Mesothelial cell of epicardium (in vitro differentiated cells): ENCODE measurements around the gene MANEA. TPM values are rescaled to one million over a fixed set of nuclear protein-coding genes. Genes with fewer than 3 reads are reported as not detected.
"Not testable (repeated sequence)": the region's sequence is repeated elsewhere in the genome, so short reads cannot be mapped to it uniquely, and the experiment has no call there.

ENCODE experiments used
- DNase-seq, 2 experiments: peaks; one replicate each; pipeline ENCODE4 v3.0.0; 2021; ENCODE audit warnings: low spot score in 2 of 2; ENCODE audit not compliant: unreplicated experiment in 2 of 2
- H3K27ac Mint-ChIP-seq: 2 replicates; pipeline ENCODE4 v1.8.0; 2021; ENCODE audit warnings: mixed read lengths
- H3K27me3 Mint-ChIP-seq: 2 replicates; pipeline ENCODE4 v1.8.0; 2021; ENCODE audit warnings: low read depth, mixed read lengths
- H3K36me3 Mint-ChIP-seq: 2 replicates; pipeline ENCODE4 v1.8.0; 2021; ENCODE audit warnings: mixed read lengths
- H3K4me1 Mint-ChIP-seq: 2 replicates; pipeline ENCODE4 v1.8.0; 2021; ENCODE audit warnings: mixed read lengths
- H3K4me3 Mint-ChIP-seq: 2 replicates; pipeline ENCODE4 v1.8.0; 2021; ENCODE audit warnings: mild to moderate bottlenecking, moderate library complexity, mixed read lengths
- H3K9me3 Mint-ChIP-seq: 2 replicates; pipeline ENCODE4 v1.8.0; 2021; ENCODE audit warnings: mixed read lengths
- CTCF ChIP-seq: fragments of 200-600 bp; sonication (generic); IDR thresholded peaks from one replicate; pipeline ENCODE4 v1.5.0; 2021; ENCODE audit warnings: antibody characterized with exemption; ENCODE audit not compliant: unreplicated experiment
- total RNA-seq: library from RNA; stranded (reverse); gene quantifications from 3 replicates; pipeline ENCODE4 v1.2.1, GENCODE V29; 2021

Gene MANEA
- total RNA-seq, 1 donor from 2014 or later = 17.8 TPM

DNA sequence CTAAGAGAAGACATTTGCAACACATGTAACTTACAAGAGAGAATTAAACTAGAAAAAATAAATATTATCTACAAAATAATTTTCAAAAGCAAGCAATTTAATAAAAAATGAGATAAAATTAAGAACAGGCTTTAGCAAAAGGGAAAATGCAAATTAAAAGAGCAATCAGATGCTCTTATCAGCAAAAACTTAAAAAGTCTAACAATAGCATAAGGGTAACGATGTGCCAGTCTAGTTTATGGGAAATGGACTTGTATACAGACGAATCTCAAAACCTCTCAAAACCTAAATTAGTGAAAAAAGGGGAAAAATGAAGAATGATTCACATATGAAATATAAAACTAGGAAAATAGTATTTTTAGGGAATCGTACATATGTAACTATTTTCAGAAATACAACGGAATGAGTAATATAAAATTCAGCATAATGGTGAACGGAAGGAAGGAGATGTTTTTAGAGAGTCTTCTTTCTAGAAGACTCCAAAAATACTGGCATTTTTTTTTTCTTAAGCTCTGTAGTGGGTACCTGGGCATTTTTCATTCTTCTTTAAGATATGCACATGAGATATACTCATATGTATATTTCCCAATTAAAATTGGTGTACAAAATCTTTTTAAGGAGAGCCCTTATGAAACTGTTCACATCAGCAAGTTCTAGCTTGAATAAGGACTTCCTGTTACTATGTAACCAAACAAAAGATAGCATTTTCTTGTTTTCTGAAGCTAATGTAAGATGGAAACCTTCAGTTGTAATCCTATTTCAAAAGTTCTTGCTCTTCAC, 927 bp upstream of the MANEA start:
- no peaks in the 10 kb centered on the region for H3K27me3 Mint-ChIP-seq
- no peaks in the 10 kb centered on the region for H3K9me3 Mint-ChIP-seq

DNA sequence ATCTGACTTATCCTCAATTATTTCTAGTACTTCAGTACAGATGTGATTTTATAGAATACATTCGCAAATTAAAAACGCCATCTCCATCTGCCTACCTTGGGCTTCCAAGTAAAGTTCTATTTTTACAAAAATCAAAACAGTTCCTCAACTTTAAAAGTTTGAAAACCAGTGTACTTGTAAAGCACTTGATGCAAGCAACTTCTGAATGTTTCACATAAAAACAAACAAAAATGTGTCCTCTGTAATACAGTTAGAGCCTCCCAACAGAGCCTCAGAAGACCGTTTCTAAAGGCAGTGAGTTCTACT, 384 bp upstream of the MANEA start:
- H3K4me1 Mint-ChIP-seq = peaks cover 39% of the 10 kb centered on the region
- H3K4me3 Mint-ChIP-seq = peak overlapping the region; percentile 90
- no peaks in the 10 kb centered on the region for H3K9me3 Mint-ChIP-seq
- peak overlapping the region; percentile 97 for H3K27ac Mint-ChIP-seq
- no peaks in the 10 kb centered on the region for H3K36me3 Mint-ChIP-seq
- no peak for TF ChIP-seq CTCF
- DNase-seq = no peak
- H3K27me3 Mint-ChIP-seq = no peaks in the 10 kb centered on the region

More for the DNA sequence above, 927 bp upstream of the MANEA start:
- H3K36me3 Mint-ChIP-seq = no peaks in the 10 kb centered on the region
- H3K4me1 Mint-ChIP-seq = peaks cover 39% of the 10 kb centered on the region
- H3K4me3 Mint-ChIP-seq = peak overlapping the region; percentile 90
- TF ChIP-seq CTCF = no peak
- DNase-seq = no peak
- peak overlapping the region; percentile 97 for H3K27ac Mint-ChIP-seq

- Mint-ChIP-seq H3K27me3 (no peaks in the 10 kb centered on the region), H3K9me3 (peaks cover 5% of the 10 kb centered on the region), H3K36me3 (peaks cover 8% of the 10 kb centered on the region), H3K27ac (peak overlapping the region; percentile 96), H3K4me3 (peak overlapping the region; percentile 90), H3K4me1 (peaks cover 39% of the 10 kb centered on the region)
- no peak for TF ChIP-seq CTCF
- DNase-seq = no peak
Measured at GRCh38 chr6:95578106-95578410, 723 bp downstream of the MANEA start.

GRCh38 chr6:95581073-95581472, 3.7 kb downstream of the MANEA start:
- H3K9me3 Mint-ChIP-seq = peaks cover 19% of the 10 kb centered on the region
- DNase-seq = no peak
- TF ChIP-seq CTCF = no peak
- peaks cover 23% of the 10 kb centered on the region for H3K4me1 Mint-ChIP-seq
- H3K36me3 Mint-ChIP-seq = peaks cover 19% of the 10 kb centered on the region
- H3K27ac Mint-ChIP-seq = no peak overlapping the region
- H3K4me3 Mint-ChIP-seq = no peak overlapping the region
- H3K27me3 Mint-ChIP-seq = no peaks in the 10 kb centered on the region

DNA sequence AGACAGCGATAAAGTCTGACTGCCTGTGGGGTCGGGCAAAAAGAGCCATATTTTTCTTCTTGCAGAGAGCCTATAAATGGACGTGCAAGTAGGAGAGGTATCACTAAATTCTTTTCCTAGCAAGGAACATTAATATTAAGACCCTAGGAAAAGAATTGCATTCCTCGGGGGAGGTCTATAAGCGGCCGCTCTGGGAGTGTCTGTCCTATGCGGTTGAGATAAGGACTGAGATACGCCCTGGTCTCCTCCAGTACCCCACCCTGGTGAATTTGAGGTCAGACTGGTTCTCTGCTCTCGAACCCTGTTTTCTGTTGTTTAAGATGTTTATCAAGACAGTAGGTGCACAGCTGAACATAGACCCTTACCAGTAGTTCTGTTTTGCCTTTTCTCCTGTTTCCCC, 6.9 kb downstream of the MANEA start:
- H3K27me3 Mint-ChIP-seq, H3K4me3 Mint-ChIP-seq, H3K27ac Mint-ChIP-seq, H3K4me1 Mint-ChIP-seq, DNase-seq: not testable (repeated sequence)
- H3K9me3 Mint-ChIP-seq = peaks cover 19% of the 10 kb centered on the region
- H3K36me3 Mint-ChIP-seq = peaks cover 23% of the 10 kb centered on the region

DNA sequence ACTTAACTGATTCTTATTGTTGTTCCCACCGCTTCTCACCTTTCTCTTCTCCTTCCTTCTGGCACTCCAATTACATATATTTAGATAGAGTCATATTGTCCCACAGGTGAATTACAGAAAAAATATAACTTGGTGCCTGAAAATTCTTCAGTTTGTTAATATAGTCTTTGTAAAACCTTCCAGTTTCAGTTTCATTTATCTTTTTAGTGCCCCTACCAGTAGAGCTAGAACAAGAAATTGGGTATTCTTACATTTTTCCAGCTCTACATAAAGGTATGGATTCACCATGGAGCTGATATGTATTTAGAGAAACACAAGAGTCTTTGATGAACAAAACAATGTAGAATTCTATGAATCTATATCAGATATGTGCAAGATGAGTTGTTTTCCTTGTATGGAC, 10.7 kb downstream of the MANEA start:
- Mint-ChIP-seq H3K4me1 (no peaks in the 10 kb centered on the region), H3K36me3 (peaks cover 38% of the 10 kb centered on the region), H3K27ac (no peak overlapping the region), H3K27me3 (no peaks in the 10 kb centered on the region), H3K4me3 (no peak overlapping the region), H3K9me3 (peaks cover 30% of the 10 kb centered on the region)
- no peak for DNase-seq
- no peak for TF ChIP-seq CTCF
